Astrocyte (in vitro differentiated cells and primary cell): Measurements from ENCODE around the gene MRPS9. TPM values are rescaled to one million over a fixed set of nuclear protein-coding genes. Genes with fewer than 3 reads are reported as not detected.

Experiments used
- DNase-seq: peaks from one replicate; pipeline ENCODE4 v3.0.0-alpha.2; 2010; ENCODE audit warnings: low read depth
- FAIRE-seq: peaks from 2 replicates; lab custom pipeline; 2011; peaks lifted over from hg19 to GRCh38; lab: Jason Lieb, UNC
- H2AFZ ChIP-seq: 2 replicates; pipeline ENCODE4 v1.6.0; 2012; ENCODE audit warnings: low read depth, low read length, inconsistent platforms
- H3K27ac ChIP-seq: 2 replicates; pipeline ENCODE4 v1.5.1; 2011; ENCODE audit warnings: low read depth, low read length, inconsistent platforms
- H3K27me3 ChIP-seq: 2 replicates; pipeline ENCODE4 v1.6.0; 2011; ENCODE audit warnings: low read length, inconsistent platforms; ENCODE audit not compliant: insufficient read depth
- H3K36me3 ChIP-seq: 2 replicates; pipeline ENCODE4 v1.5.1; 2011; ENCODE audit warnings: low read length, inconsistent platforms; ENCODE audit not compliant: insufficient read depth
- H3K4me1 ChIP-seq: 2 replicates; pipeline ENCODE4 v1.5.1; 2011; ENCODE audit warnings: low read length, inconsistent platforms; ENCODE audit not compliant: insufficient read depth
- H3K4me2 ChIP-seq: 2 replicates; pipeline ENCODE4 v1.6.0; 2012; ENCODE audit warnings: low read length, inconsistent platforms
- H3K4me3 ChIP-seq: 2 replicates; pipeline ENCODE4 v1.5.1; 2011; ENCODE audit warnings: low read depth, mild to moderate bottlenecking, low read length, inconsistent platforms; ENCODE audit not compliant: insufficient read depth
- H3K79me2 ChIP-seq: 2 replicates; pipeline ENCODE4 v1.6.0; 2012; ENCODE audit warnings: mild to moderate bottlenecking, low read length, inconsistent platforms; ENCODE audit not compliant: insufficient read depth
- H3K9ac ChIP-seq: 2 replicates; pipeline ENCODE4 v1.6.0; 2012; ENCODE audit warnings: mild to moderate bottlenecking, low read length, inconsistent platforms
- H3K9me3 ChIP-seq: 2 replicates; pipeline ENCODE4 v1.5.1; 2012; ENCODE audit warnings: low read depth, mild to moderate bottlenecking, low read length, inconsistent platforms; ENCODE audit not compliant: insufficient read depth
- H4K20me1 ChIP-seq: 2 replicates; pipeline ENCODE4 v1.6.0; 2012; ENCODE audit warnings: low read length, inconsistent platforms; ENCODE audit not compliant: insufficient read depth
- H3K27ac Mint-ChIP-seq: one replicate; pipeline ENCODE4 v1.8.0; 2021; ENCODE audit warnings: mild to moderate bottlenecking, mixed read lengths; ENCODE audit not compliant: unreplicated experiment
- H3K27me3 Mint-ChIP-seq: one replicate; pipeline ENCODE4 v1.8.0; 2021; ENCODE audit warnings: low read depth, mixed read lengths; ENCODE audit not compliant: unreplicated experiment
- H3K36me3 Mint-ChIP-seq: one replicate; pipeline ENCODE4 v1.8.0; 2021; ENCODE audit warnings: low read depth, mixed read lengths; ENCODE audit not compliant: unreplicated experiment
- H3K4me1 Mint-ChIP-seq: one replicate; pipeline ENCODE4 v1.8.0; 2021; ENCODE audit warnings: low read depth, mixed read lengths; ENCODE audit not compliant: unreplicated experiment
- H3K4me3 Mint-ChIP-seq: one replicate; pipeline ENCODE4 v1.8.0; 2021; ENCODE audit warnings: mild to moderate bottlenecking, moderate library complexity, mixed read lengths; ENCODE audit not compliant: unreplicated experiment
- H3K9me3 Mint-ChIP-seq: one replicate; pipeline ENCODE4 v1.8.0; 2021; ENCODE audit warnings: mild to moderate bottlenecking, mixed read lengths; ENCODE audit not compliant: unreplicated experiment
- EZH2 ChIP-seq: IDR thresholded peaks from 2 replicates; pipeline ENCODE4 v1.6.1; 2012; ENCODE audit warnings: mild to moderate bottlenecking, low read length, inconsistent platforms; ENCODE audit not compliant: insufficient read depth
- total RNA-seq: library from RNA; stranded (reverse); gene quantifications from 2 replicates; pipeline ENCODE4 v1.2.1, GENCODE V29; 2021
- TF ChIP-seq, protein P1 (sequence below): IDR thresholded peaks from 2 replicates; pipeline ENCODE4 v1.5.1; 2011; ENCODE audit warnings: low read depth, mild to moderate bottlenecking, inconsistent platforms, low read length, moderate library complexity; ENCODE audit not compliant: insufficient read depth

The MRPS9 gene
- total RNA-seq, 1 donor from 2014 or later = 32.3 TPM

- Histone ChIP-seq H3K4me3 (no peak overlapping the region), H3K27me3 (no peaks in the 10 kb centered on the region), H3K36me3 (no peaks in the 10 kb centered on the region), H3K4me1 (no peaks in the 10 kb centered on the region), H4K20me1 (peaks cover 8% of the 10 kb centered on the region), H3K79me2 (peaks cover 13% of the 10 kb centered on the region), H2AFZ (no peak overlapping the region), H3K9me3 (no peaks in the 10 kb centered on the region), H3K27ac (no peak overlapping the region), H3K4me2 (no peak overlapping the region), H3K9ac (no peak overlapping the region)
- Mint-ChIP-seq H3K4me3 (no peak overlapping the region), H3K4me1 (peaks cover 12% of the 10 kb centered on the region), H3K36me3 (no peaks in the 10 kb centered on the region), H3K9me3 (no peaks in the 10 kb centered on the region), H3K27ac (no peak overlapping the region), H3K27me3 (no peaks in the 10 kb centered on the region)
- TF ChIP-seq EZH2 = no peak
- TF ChIP-seq, protein P1, sequence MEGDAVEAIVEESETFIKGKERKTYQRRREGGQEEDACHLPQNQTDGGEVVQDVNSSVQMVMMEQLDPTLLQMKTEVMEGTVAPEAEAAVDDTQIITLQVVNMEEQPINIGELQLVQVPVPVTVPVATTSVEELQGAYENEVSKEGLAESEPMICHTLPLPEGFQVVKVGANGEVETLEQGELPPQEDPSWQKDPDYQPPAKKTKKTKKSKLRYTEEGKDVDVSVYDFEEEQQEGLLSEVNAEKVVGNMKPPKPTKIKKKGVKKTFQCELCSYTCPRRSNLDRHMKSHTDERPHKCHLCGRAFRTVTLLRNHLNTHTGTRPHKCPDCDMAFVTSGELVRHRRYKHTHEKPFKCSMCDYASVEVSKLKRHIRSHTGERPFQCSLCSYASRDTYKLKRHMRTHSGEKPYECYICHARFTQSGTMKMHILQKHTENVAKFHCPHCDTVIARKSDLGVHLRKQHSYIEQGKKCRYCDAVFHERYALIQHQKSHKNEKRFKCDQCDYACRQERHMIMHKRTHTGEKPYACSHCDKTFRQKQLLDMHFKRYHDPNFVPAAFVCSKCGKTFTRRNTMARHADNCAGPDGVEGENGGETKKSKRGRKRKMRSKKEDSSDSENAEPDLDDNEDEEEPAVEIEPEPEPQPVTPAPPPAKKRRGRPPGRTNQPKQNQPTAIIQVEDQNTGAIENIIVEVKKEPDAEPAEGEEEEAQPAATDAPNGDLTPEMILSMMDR = no peak
- DNase-seq = no peak
- no peak for FAIRE-seq
These were observed 19.1 kb downstream of the MRPS9 start for GRCh38 chr2:105057005-105057404.

DNA sequence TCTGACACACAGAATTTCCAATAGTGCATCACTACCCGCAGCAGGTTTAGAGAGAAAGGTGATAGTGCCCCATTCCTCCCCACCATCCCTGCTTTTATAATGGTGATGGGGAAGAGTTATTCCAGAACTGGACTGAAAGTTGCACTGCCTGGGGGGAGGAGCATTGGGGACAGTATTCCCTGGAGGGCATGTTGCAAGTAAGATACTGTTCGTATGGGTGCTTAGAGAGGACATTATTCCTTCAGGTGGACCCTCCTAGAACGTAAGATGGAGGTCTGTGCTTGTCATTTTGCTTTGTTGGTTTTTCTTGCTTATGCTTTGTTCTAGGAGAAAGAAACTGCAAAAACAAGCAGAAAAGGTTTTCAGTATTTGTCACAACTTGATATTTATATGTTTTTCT, 23.7 kb downstream of the MRPS9 start:
- Histone ChIP-seq H2AFZ (no peak overlapping the region), H3K4me3 (no peak overlapping the region), H3K36me3 (no peaks in the 10 kb centered on the region), H3K4me2 (no peak overlapping the region), H3K79me2 (peaks cover 6% of the 10 kb centered on the region), H3K9ac (no peak overlapping the region), H3K27ac (no peak overlapping the region), H4K20me1 (peaks cover 13% of the 10 kb centered on the region), H3K9me3 (no peaks in the 10 kb centered on the region), H3K4me1 (no peaks in the 10 kb centered on the region), H3K27me3 (no peaks in the 10 kb centered on the region)
- no peaks in the 10 kb centered on the region for H3K27me3 Mint-ChIP-seq
- no peaks in the 10 kb centered on the region for H3K9me3 Mint-ChIP-seq
- peaks cover 9% of the 10 kb centered on the region for H3K4me1 Mint-ChIP-seq
- TF ChIP-seq, protein P1 = no peak
- no peak for TF ChIP-seq EZH2
- DNase-seq = no peak
- H3K4me3 Mint-ChIP-seq = no peak overlapping the region
- H3K36me3 Mint-ChIP-seq = no peaks in the 10 kb centered on the region
- H3K27ac Mint-ChIP-seq = no peak overlapping the region
- no peak for FAIRE-seq

DNA sequence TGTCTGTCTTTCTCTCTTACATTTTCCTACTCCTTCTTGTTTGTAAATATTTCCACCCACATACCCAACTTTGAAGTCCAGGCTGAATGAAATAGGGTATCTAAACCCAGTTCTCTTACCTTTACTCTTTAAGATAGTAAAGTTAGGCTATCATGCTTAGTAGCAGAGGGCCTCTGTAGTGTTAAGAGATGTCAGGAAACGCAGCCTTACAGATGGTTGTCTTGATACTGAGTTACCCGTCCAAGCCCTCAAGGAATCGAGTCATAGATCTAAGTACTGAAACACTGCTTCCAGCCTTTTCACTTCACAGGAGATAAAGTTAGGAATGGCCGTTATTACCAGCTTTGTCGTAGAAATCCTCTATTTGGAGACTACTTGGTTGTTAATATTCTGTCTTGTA, 24.3 kb downstream of the MRPS9 start:
- Mint-ChIP-seq H3K36me3 (no peaks in the 10 kb centered on the region), H3K27ac (no peak overlapping the region), H3K4me1 (peaks cover 9% of the 10 kb centered on the region), H3K9me3 (no peaks in the 10 kb centered on the region), H3K27me3 (no peaks in the 10 kb centered on the region), H3K4me3 (no peak overlapping the region)
- DNase-seq (no peak), FAIRE-seq (no peak)
- Histone ChIP-seq H3K79me2 (peaks cover 6% of the 10 kb centered on the region), H2AFZ (no peak overlapping the region), H3K27ac (no peak overlapping the region), H3K4me3 (no peak overlapping the region), H3K4me2 (no peak overlapping the region), H3K36me3 (no peaks in the 10 kb centered on the region), H3K4me1 (no peaks in the 10 kb centered on the region), H4K20me1 (peaks cover 13% of the 10 kb centered on the region), H3K9me3 (no peaks in the 10 kb centered on the region), H3K9ac (no peak overlapping the region), H3K27me3 (no peaks in the 10 kb centered on the region)
- TF ChIP-seq EZH2 = no peak
- TF ChIP-seq, protein P1 = no peak
